Left renal cortex interstitium (tissue), 4 donors: ENCODE data around the gene TOGARAM2. TPM values are rescaled to one million over a fixed set of nuclear protein-coding genes. Genes with fewer than 3 reads are reported as not detected.

Source experiments
- DNase-seq, 4 donors: peaks; one replicate each; pipeline ENCODE4 v3.0.0-alpha.2; 2013; ENCODE audit warnings: low read depth in 4 of 4, low spot score in 2 of 4, missing footprints in 1 of 4
- polyA plus RNA-seq, 4 donors: library from polyadenylated mRNA; unstranded; fragments of 120-200 nt; gene quantifications; one replicate each; pipeline ENCODE4 v1.2.1, GENCODE V29; 2013; ENCODE audit not compliant: insufficient read length in 4 of 4

Gene TOGARAM2
- polyA plus RNA-seq, 4 donors: 0.62 to 2.0 (median 1.2) TPM

GRCh38 chr2:29015701-29016470, 34.8 kb downstream of the TOGARAM2 start:
- DNase-seq: no peak

- no peak for DNase-seq
These were observed 35.4 kb downstream of the TOGARAM2 start for GRCh38 chr2:29016504-29016903.

DNA sequence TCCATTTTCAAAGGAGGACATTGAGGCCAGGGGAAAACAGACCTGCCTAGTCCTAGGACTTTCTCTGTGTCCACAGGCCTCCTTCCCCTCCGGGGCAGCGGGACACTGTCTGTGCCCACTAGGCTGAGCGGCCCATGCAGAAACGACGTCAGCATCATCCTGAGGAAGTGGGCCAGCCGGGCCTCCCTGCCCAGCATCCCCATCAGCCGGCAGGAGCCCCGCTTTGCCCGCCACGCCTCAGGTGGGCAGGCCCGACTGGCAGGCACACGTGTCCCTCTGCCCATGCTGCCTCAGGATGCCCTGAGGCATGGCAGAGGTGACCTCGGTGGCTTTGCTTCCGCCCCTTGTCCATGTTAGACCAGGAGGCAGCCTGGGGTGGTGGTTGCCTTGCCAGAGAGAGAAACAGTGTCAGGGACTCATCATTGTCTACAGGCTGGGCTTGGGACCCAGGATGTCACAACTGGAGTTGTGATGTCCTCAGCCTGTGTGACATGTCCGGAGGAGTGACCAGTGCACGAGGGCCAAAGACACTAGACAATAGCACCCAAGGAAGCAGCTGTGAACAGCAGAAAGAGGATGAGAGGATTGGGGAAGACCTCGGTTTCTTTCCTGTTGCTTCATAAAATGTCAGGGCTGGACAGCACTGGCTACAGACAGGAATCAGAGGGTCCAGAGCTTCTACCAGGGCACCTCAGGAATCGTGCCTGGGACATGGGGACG, 36.8 kb downstream of the TOGARAM2 start:
- DNase-seq: no peak

- no peak for DNase-seq
These were observed 40.8 kb downstream of the TOGARAM2 start for GRCh38 chr2:29021886-29022285.

GRCh38 chr2:29022679-29023078, 41.6 kb downstream of the TOGARAM2 start:
- DNase-seq: no peak

DNA sequence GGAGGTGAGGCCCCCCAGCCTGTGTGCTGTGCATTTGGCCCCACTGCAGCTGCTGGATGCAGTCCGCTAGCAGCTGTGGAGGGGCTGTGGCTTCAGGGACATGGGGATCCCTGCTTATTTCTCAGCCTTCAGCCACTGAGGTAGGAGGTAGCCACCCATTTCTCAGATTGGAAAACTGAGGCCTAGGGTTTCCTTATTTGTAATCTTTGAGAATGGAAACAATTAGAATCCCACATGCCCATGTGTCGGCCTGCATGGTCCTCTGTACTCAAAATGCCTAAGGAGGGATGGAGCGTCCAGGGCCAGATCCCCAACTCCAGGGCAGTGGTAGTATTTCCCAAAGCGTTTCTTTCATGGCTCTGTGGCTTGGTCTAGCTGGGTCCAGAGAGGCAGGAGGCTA, 42.1 kb downstream of the TOGARAM2 start:
- DNase-seq: no peak

DNA sequence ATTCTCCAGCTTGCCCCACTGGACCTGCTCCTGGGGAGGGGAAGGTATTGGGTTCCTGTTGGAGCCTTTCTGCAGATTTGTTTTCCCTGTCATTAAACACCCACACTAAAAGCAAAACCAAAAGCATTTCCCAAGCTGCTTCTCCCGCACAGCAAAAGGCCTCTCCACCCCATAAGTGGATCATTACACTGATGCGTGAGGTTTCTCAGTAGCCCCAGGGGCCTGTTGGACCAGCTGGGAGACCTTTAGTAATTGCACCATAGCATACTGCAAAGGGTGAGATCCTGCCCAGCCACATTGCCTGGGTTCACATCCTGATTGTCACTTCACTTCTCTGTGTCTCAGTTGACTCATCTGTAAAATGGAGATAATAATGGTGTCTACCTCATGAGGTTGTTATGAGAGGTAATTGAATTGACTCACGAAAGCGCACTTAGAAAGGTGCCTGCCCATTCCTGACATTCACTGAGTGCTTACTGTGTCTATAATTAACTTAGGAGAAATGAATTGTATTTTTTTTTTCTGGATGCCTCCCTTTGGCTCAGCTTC, 43.9 kb downstream of the TOGARAM2 start:
- no peak for DNase-seq

GRCh38 chr2:29025711-29026110, 44.6 kb downstream of the TOGARAM2 start:
- DNase-seq: no peak

- no peak for DNase-seq
These were observed 49.9 kb downstream of the TOGARAM2 start for GRCh38 chr2:29031046-29031445.

DNA sequence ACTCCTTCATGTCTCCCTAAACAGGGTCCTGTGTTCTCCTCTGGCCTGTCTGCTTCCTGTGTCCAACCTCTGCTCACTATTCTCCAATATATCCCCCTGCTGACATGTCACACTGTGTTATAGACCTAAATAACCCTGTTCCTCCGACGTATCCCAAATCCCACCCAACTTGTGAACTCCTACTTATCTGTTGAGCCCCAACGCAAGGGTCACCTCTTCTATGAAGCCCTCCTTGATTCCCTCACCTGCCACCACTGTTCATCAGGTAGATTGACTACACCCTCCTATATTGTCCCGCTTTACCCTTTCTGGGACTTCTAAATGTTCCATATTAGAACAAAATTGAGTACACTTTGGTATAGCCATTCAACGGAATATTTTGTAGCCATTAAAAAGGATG, 51.1 kb downstream of the TOGARAM2 start:
- DNase-seq: no peak

DNA sequence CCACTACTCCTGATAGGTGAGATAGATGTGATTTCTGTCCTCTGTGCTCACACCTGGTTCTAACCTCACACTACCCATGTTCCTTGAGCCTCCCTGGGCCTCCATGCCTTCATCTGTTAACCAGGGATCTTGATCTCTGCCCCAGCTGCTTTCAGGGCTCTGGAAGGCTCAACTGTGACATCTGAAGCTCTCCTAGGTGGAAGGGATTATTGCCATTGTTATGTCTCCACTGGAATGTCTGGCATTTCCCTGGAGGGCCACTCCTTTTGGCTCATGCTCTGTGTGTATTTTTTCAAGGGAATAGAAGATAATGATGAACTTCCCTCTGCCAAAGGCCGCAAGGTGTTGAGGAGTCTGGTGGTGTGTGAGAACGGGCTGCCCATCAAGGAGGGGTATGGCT, 52.1 kb downstream of the TOGARAM2 start:
- no peak for DNase-seq

- no peak for DNase-seq
These were observed 52.6 kb downstream of the TOGARAM2 start for GRCh38 chr2:29033656-29034055.

DNA sequence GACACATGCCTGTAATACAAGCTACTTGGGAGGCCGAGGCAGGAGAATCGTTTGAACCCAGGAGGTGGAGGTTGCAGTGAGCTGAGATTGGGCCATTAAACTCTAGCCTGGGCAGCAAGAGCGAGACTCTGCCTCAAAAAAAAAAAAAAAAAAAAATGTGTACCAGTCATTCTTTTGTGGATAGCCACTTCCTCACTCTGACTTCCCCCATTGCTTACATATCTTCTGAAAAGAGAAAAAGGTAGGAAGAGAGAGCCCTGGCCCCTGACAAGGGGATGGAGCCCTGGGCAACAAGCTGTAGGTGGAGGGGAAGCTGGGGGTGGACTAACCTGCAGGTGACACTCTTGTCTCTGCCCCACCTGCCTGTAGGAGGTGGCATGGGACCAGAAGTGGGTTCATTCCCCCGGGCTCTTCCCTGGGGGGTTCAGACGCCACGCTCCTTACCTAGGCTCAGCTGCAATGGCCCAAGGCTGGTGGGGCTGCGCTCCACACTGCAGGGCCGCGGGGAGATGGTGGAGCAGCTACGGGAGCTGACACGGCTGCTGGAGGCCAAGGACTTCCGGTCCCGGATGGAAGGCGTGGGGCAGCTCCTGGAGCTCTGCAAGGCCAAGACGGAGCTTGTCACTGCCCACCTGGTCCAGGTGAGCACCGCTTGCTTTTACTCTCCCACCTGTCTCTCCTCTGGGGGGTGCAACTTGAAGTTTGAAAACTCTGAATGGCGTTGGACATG, 54.1 kb downstream of the TOGARAM2 start:
- DNase-seq: no peak

- no peak for DNase-seq
These were observed 58.8 kb downstream of the TOGARAM2 start for GRCh38 chr2:29039718-29040480.

DNA sequence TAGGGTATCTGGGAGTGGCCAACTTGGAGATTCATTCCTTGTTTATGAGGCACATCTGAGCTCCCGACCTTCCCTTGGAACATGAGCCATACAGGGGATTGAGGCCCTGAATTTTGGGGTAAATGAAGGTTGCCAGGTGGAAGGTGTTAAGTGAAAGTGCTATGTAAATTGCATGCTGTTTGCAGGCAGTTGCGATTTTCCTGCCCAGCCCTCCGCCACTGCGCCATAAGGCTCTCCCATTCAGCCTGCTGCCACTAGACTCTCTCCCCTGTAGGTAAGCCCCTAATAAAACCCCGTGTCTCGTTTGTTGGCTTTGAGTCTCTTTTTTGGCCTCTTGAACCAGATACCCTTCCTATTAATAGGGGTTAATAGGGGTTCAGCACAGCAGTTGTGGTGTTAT, 59.5 kb downstream of the TOGARAM2 start:
- no peak for DNase-seq

DNA sequence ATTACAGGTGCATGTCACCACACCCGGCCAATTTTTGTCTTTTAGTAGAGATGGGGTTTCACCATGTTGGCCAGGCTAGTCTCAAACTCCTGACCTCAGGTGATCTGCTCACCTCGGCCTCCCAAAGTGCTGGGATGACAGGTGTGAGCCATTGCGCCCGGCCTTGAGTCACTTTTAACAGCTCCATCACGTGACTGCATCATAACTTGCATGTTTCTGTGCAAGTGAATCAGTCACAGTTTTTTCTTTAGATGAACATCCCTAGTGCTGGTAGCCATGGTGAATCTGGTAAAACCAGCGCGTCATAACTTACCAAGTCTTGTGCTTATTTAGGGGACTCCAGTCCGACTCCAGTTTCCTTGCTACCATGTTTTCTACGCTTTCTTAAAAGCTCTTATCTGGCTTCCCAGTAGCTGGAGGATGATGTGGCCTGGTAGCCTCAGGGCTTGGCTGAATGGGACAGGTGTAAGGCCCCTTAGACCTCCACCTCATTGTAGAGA, 60.1 kb downstream of the TOGARAM2 start:
- DNase-seq: no peak

GRCh38 chr2:29042561-29043075, 61.5 kb downstream of the TOGARAM2 start:
- DNase-seq: peak; percentile 50 to 68 (median 61)

GRCh38 chr2:29044459-29044858, 63.4 kb downstream of the TOGARAM2 start:
- no peak for DNase-seq

GRCh38 chr2:29046321-29046720, 65.2 kb downstream of the TOGARAM2 start:
- no peak for DNase-seq
